ENCODE results near the gene SMIM44.

DNA sequence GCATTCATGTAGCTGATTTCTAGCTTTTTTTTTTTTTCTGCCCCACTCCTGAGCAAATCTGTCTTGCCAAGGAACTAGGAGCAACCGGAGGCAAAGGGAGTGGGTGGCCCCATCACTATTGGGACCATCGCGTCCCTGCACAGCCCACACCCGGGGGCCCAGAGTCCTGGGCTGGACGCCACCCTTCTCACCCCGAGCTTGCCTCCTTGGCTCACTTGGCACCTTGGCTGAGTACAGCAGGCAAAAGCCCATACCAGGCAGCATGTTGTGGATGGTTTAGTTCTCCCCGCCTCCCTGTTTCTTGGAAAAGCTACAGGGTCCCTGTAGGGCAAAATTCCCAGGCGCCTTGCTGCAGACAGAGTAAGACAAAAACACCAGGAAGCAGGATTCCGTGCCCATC lies 16.6 kb downstream of the SMIM44 start:
- TF ChIP-seq ZNF274 (IDR thresholded peaks at IDR 0.05; ENCODE audit: low read depth, low read length) = no peak
- TF ChIP-seq YY1 (IDR thresholded peaks at IDR 0.05; ENCODE audit: insufficient read depth, insufficient read length) = no peak
